VCaP (cell line): Measurements from ENCODE around the gene SYTL1.

Experiments used
- H3K27ac ChIP-seq: fragments of 450-650 bp; 2 replicates; pipeline ENCODE4 v1.5.1; 2017
- CTCF ChIP-seq: fragments of 450-650 bp; conservative IDR thresholded peaks from 2 replicates; pipeline ENCODE4 v1.5.1; 2017; ENCODE audit warnings: mild to moderate bottlenecking, moderate library complexity

Gene SYTL1

GRCh38 chr1:27366411-27367159, 24.8 kb downstream of the SYTL1 start, which contains the start of gene MAP3K6:
Gene MAP3K6, minus strand, starts transcription at chr1:27366961. Its CDS starts 364 bp downstream, at chr1:27366597.
- peak; percentile 82 for TF ChIP-seq CTCF
- peak within 1 kb of the TSS; percentile 86 for H3K27ac ChIP-seq

- TF ChIP-seq CTCF: no peak
These were observed 25.4 kb downstream of the SYTL1 start for GRCh38 chr1:27367160-27367650.

GRCh38 chr1:27368869-27369582, 27.2 kb downstream of the SYTL1 start:
- no peak overlapping the region for H3K27ac ChIP-seq
- TF ChIP-seq CTCF: peak; percentile 15; the same call in 1 of the 2 replicates

More at GRCh38 chr1:27367160-27367650, 25.4 kb downstream of the SYTL1 start:
- peak overlapping the region; percentile 86 for H3K27ac ChIP-seq

GRCh38 chr1:27372022-27372807, 30.4 kb downstream of the SYTL1 start:
- H3K27ac ChIP-seq: no peak overlapping the region
- TF ChIP-seq CTCF: no peak

GRCh38 chr1:27372808-27373690, 31.2 kb downstream of the SYTL1 start:
- peak; percentile 12; the same call in 1 of the 2 replicates for TF ChIP-seq CTCF

GRCh38 chr1:27374362-27375086, 32.7 kb downstream of the SYTL1 start, which contains the start of gene FCN3:
Gene FCN3, minus strand, starts transcription at chr1:27374824. Its CDS starts 6 bp downstream, at chr1:27374818.
- H3K27ac ChIP-seq: no peak within 1 kb of the TSS
- no peak for TF ChIP-seq CTCF

More at GRCh38 chr1:27372808-27373690, 31.2 kb downstream of the SYTL1 start:
- H3K27ac ChIP-seq: no peak overlapping the region
